ENCODE data around the gene RAB21. TPM values are rescaled to one million over a fixed set of nuclear protein-coding genes. Genes with fewer than 3 reads are reported as not detected.
A peak's percentile ranks its signal among the peaks of the same experiment; 100 is the strongest.
"Not testable (repeated sequence)": the region's sequence is repeated elsewhere in the genome, so short reads cannot be mapped to it uniquely, and the experiment has no call there.

RAB21 gene
- total RNA-seq, 2 experiments from 2014 or later = 83.4 to 87.8 TPM

DNA sequence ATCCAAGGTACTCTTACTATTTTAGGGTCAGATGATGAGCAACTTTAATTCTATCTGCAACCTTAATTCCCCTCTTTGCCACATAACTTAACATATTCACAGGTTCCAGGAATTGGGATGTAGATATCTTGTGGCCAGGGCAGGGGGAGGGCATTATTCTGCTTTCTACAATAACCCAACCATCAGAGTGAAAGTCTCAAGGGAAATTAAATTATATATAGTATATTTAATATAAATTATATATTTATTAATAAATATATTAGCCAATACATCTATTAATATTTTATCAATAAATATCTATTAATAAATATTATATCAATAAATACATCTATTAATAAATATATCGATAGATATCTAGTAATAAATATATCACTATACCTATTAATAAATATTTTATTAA is 11.7 kb upstream of the RAB21 start:
- no peaks in the 10 kb centered on the region for H3K36me3 Mint-ChIP-seq
- no peak overlapping the region for H3K27ac Mint-ChIP-seq
- H3K4me1 Mint-ChIP-seq = no peaks in the 10 kb centered on the region
- no peaks in the 10 kb centered on the region for H3K9me3 Mint-ChIP-seq
- no peaks in the 10 kb centered on the region for H3K27me3 Mint-ChIP-seq
- no peak overlapping the region for H3K4me3 Mint-ChIP-seq
- no peak for DNase-seq

GRCh38 chr12:71744522-71745300 is 10.0 kb upstream of the RAB21 start:
- no peak overlapping the region for H3K27ac Mint-ChIP-seq
- peaks cover 5% of the 10 kb centered on the region for H3K27me3 Mint-ChIP-seq
- DNase-seq = no peak
- no peaks in the 10 kb centered on the region for H3K36me3 Mint-ChIP-seq
- no peaks in the 10 kb centered on the region for H3K4me1 Mint-ChIP-seq
- no peaks in the 10 kb centered on the region for H3K9me3 Mint-ChIP-seq
- H3K4me3 Mint-ChIP-seq = no peak overlapping the region

GRCh38 chr12:71746974-71747611 is 7.6 kb upstream of the RAB21 start:
- peaks cover 16% of the 10 kb centered on the region for H3K27me3 Mint-ChIP-seq
- H3K4me1 Mint-ChIP-seq = no peaks in the 10 kb centered on the region
- H3K27ac Mint-ChIP-seq = no peak overlapping the region
- peak; percentile 21 for DNase-seq
- H3K36me3 Mint-ChIP-seq = no peaks in the 10 kb centered on the region
- no peak overlapping the region for H3K4me3 Mint-ChIP-seq
- no peaks in the 10 kb centered on the region for H3K9me3 Mint-ChIP-seq

DNA sequence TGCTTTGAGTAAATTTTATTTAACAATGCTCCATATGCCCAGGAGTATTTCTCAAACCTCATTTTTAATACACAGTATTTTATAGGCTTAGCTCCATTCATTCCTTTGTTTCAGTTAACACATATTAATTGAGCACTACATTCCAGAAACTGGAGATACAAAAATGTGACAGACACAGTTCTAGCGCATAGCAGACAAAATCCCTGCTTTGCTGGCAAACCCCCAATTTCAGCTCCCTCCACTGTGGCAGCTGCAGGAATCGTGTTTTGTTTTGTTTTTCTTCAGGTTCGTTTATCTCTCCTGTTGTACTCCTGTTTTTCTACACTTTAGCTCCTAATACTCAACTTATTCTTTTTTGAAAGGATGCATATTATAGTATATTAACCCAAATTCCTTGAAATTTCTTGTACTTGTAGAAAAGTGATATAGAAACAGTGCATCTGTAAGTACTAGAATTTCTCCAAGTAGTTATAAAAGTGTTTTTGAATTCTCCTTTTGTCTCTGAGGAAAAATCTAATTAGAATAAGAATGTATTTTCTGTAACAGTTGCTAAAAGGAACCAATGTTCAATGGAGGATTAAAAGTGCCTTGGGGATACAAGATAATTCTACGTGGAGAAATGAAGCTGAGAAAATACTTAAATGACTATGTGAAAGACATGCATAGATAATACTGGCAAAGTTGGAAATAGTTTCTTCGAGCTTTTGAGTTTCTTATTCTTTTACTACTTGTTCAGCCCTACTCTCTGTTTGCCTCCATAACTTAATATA is 6.4 kb upstream of the RAB21 start:
- Mint-ChIP-seq H3K27me3 (peaks cover 20% of the 10 kb centered on the region), H3K36me3 (no peaks in the 10 kb centered on the region)
- no peak for DNase-seq

DNA sequence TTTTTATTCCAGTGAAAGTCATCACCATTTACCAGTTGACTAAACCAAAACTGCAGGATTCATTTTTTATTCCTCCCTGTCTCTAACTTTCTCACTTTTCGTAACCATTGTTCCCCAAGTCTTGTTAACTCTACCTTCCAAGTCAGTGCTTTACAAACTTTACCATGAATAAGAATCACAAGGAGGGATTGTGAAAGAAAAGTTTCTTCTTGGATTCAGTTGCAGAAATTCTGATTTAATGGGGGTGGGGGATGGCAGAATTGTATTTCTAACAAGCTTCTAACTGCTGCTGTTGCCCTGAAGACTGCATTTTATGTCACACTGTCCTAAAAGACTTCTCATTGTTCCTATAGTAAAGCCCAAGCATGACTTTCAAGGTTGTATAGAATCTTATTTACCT is 5.0 kb upstream of the RAB21 start:
- no peaks in the 10 kb centered on the region for H3K9me3 Mint-ChIP-seq
- no peak overlapping the region for H3K27ac Mint-ChIP-seq
- H3K4me1 Mint-ChIP-seq = peaks cover 7% of the 10 kb centered on the region
- no peak for DNase-seq
- no peaks in the 10 kb centered on the region for H3K36me3 Mint-ChIP-seq
- no peak overlapping the region for H3K4me3 Mint-ChIP-seq
- peaks cover 20% of the 10 kb centered on the region for H3K27me3 Mint-ChIP-seq

More for the DNA sequence above, 6.4 kb upstream of the RAB21 start:
- Mint-ChIP-seq H3K4me3 (no peak overlapping the region), H3K27ac (no peak overlapping the region), H3K4me1 (no peaks in the 10 kb centered on the region), H3K9me3 (no peaks in the 10 kb centered on the region)

GRCh38 chr12:71752891-71753290 is 1.8 kb upstream of the RAB21 start:
- H3K4me3 Mint-ChIP-seq = no peak overlapping the region
- no peaks in the 10 kb centered on the region for H3K9me3 Mint-ChIP-seq
- peaks cover 20% of the 10 kb centered on the region for H3K36me3 Mint-ChIP-seq
- DNase-seq = no peak
- peaks cover 20% of the 10 kb centered on the region for H3K27me3 Mint-ChIP-seq
- H3K4me1 Mint-ChIP-seq = peaks cover 21% of the 10 kb centered on the region
- no peak overlapping the region for H3K27ac Mint-ChIP-seq

GRCh38 chr12:71755146-71755892 is 656 bp downstream of the RAB21 start:
- peaks cover 33% of the 10 kb centered on the region for H3K4me1 Mint-ChIP-seq
- DNase-seq = peak; percentile 63
- H3K27ac Mint-ChIP-seq = peak overlapping the region; percentile 97
- peaks cover 45% of the 10 kb centered on the region for H3K36me3 Mint-ChIP-seq
- H3K4me3 Mint-ChIP-seq = peak overlapping the region; percentile 93
- H3K9me3 Mint-ChIP-seq = peaks cover 16% of the 10 kb centered on the region
- H3K27me3 Mint-ChIP-seq = peaks cover 15% of the 10 kb centered on the region

DNA sequence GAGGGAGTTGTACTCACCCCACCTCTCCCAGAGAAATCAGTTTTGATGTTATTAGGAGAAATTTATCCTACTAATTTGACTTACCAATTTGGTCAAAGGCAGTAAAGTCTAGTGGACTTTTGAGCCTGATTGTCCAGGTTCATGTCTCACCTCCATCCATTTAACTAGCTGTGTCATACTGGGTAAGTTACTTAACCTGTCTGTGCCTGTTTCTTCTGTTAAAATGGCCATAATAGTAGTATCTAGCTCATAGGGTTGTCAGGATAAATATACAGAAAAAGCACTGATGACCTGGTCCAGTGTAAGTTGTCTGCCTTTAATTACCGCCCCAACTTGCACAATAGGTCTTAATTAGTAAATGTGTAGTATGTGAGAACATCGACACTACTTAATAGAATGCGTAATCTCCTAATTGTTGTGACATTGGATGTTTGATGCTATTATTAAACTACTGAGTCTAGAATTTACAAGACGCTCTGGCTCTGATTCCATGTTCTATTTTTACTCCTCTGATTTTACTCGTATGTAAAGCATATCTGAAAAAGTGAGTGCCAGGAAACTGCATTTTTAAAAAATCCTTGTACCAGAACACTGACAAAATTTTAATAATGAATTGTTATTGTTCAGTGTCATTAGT is 1.5 kb downstream of the RAB21 start:
- peaks cover 33% of the 10 kb centered on the region for H3K4me1 Mint-ChIP-seq
- H3K36me3 Mint-ChIP-seq = peaks cover 53% of the 10 kb centered on the region
- H3K4me3 Mint-ChIP-seq = peak overlapping the region; percentile 93
- DNase-seq = no peak
- peaks cover 21% of the 10 kb centered on the region for H3K9me3 Mint-ChIP-seq
- H3K27ac Mint-ChIP-seq = peak overlapping the region; percentile 97
- H3K27me3 Mint-ChIP-seq = peaks cover 12% of the 10 kb centered on the region

GRCh38 chr12:71759941-71760340 is 5.3 kb downstream of the RAB21 start:
- peaks cover 30% of the 10 kb centered on the region for H3K9me3 Mint-ChIP-seq
- H3K27ac Mint-ChIP-seq = no peak overlapping the region
- peaks cover 39% of the 10 kb centered on the region for H3K4me1 Mint-ChIP-seq
- peaks cover 82% of the 10 kb centered on the region for H3K36me3 Mint-ChIP-seq
- H3K27me3 Mint-ChIP-seq = no peaks in the 10 kb centered on the region
- no peak overlapping the region for H3K4me3 Mint-ChIP-seq
- DNase-seq = no peak

DNA sequence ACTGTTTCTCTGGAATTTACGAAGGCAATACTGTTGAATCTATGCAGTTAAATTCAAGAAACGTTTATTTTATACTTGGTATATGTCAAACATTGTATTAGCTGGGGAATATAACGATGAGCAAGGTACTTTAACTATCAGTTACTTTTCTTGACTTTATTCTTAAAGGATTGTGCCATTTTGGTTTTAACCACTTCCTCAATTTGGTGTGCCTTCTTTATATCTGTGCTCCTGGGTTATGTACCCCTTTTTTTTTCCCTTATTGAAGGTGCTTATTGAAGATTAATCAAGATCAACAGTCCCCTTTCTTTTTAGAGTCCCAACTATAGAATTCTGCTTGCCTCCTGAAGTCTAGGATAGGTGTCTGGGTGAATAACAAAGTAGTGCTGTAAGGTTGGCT is 5.8 kb downstream of the RAB21 start:
- no peak overlapping the region for H3K27ac Mint-ChIP-seq
- peaks cover 88% of the 10 kb centered on the region for H3K36me3 Mint-ChIP-seq
- no peak overlapping the region for H3K4me3 Mint-ChIP-seq
- peaks cover 43% of the 10 kb centered on the region for H3K4me1 Mint-ChIP-seq
- no peak for DNase-seq
- H3K27me3 Mint-ChIP-seq = no peaks in the 10 kb centered on the region
- peaks cover 34% of the 10 kb centered on the region for H3K9me3 Mint-ChIP-seq

- H3K4me3 Mint-ChIP-seq, DNase-seq, H3K27ac Mint-ChIP-seq, H3K27me3 Mint-ChIP-seq: not testable (repeated sequence)
- H3K36me3 Mint-ChIP-seq = peaks cover 84% of the 10 kb centered on the region
- H3K4me1 Mint-ChIP-seq = peaks cover 47% of the 10 kb centered on the region
- H3K9me3 Mint-ChIP-seq = peaks cover 34% of the 10 kb centered on the region
These were observed 6.7 kb downstream of the RAB21 start for GRCh38 chr12:71761354-71761753.

DNA sequence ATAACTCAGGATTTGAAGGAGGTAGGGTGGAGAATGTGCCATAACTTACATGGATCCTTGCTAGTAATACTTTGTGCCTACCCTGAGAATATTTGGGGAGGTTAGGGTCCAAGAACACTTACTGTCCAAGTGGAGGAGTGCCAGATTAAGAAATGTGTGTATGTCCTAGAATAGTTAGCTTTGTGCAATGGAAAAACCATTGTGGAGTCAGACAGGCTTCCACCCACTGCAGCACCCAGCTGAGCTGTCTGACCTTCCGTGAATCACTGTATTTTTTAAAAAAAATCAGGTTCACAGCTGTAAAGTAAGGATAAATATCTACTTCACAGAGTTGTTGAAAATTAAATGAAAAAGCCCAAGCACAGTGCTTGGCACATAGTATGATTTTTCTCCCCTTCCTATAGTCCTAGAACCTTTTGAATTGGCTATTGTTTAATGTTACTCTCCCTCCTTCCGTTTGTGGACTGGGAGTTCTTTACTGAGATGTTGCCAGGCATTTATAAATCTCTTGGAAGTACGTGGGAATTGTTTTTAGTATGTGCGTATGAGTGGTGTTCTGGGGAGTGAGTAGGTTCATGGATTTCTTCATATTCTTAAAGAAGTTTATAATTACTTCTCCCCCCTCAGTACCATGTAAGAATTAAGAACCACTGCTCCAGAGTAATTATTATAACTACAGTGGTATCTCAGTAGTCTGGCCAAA is 9.2 kb downstream of the RAB21 start:
- Mint-ChIP-seq H3K9me3 (peaks cover 32% of the 10 kb centered on the region), H3K4me3 (no peak overlapping the region), H3K4me1 (peaks cover 50% of the 10 kb centered on the region), H3K27ac (no peak overlapping the region), H3K36me3 (peaks cover 72% of the 10 kb centered on the region), H3K27me3 (no peaks in the 10 kb centered on the region)
- no peak for DNase-seq

GRCh38 chr12:71764587-71765321 is 10.1 kb downstream of the RAB21 start:
- Mint-ChIP-seq H3K4me3 (no peak overlapping the region), H3K9me3 (peaks cover 23% of the 10 kb centered on the region), H3K36me3 (peaks cover 64% of the 10 kb centered on the region), H3K4me1 (peaks cover 47% of the 10 kb centered on the region), H3K27ac (no peak overlapping the region), H3K27me3 (no peaks in the 10 kb centered on the region)
- no peak for DNase-seq
